Uterus (tissue), 2 donors: ENCODE measurements around the gene SPRR2E.
"Not testable (repeated sequence)": the region's sequence is repeated elsewhere in the genome, so short reads cannot be mapped to it uniquely, and the experiment has no call there.

ENCODE experiments used
- CTCF ChIP-seq, 4 experiments: fragments of 200-600 bp in 2 of 4; fragments of 450-650 bp in 2 of 4; sonication (generic) in 2 of 4; IDR thresholded peaks; one replicate each; pipeline ENCODE4 v1.5.1; 2016 to 2019; ENCODE audit warnings: antibody characterized with exemption in 4 of 4, mild to moderate bottlenecking in 2 of 4, moderate library complexity in 1 of 4
- POLR2A ChIP-seq, 2 donors: fragments of 450-650 bp; IDR thresholded peaks; one replicate each; pipeline ENCODE4 v1.6.1; 2016; ENCODE audit warnings: antibody characterized with exemption in 2 of 2, mild to moderate bottlenecking in 1 of 2, moderate library complexity in 1 of 2

- not testable (repeated sequence) for TF ChIP-seq CTCF, POLR2A (IDR thresholded peaks at IDR 0.05)
Measured at GRCh38 chr1:153056111-153056510, 38.2 kb downstream of the SPRR2E start.
